Activated CD8-positive, alpha-beta T cell treated with anti-CD3 and anti-CD28 coated beads, Interleukin-2, amount 10 ng/mL, durations not matched to agents 7 days and 5 days (primary cell): ENCODE data around the gene SMC1B. TPM values are rescaled to one million over a fixed set of nuclear protein-coding genes. Genes with fewer than 3 reads are reported as not detected.
"Not testable (repeated sequence)": the region's sequence is repeated elsewhere in the genome, so short reads cannot be mapped to it uniquely, and the experiment has no call there.

Source experiments
- ATAC-seq: fragments of 150-1000 bp; cut with Tn5 transposase; one replicate; pipeline ENCODE4 v1.10.0; 2021; ENCODE audit warnings: moderate library complexity
- CTCF ChIA-PET: fragments of 350-600 bp; sonication (Branson Sonifier 250); formaldehyde crosslinking; loops from one replicate; lab custom pipeline; 2021; ENCODE audit warnings: antibody characterized with exemption; lab: Charles Lee
- POLR2A ChIA-PET: fragments of 350-600 bp; sonication (Branson Sonifier 250); formaldehyde crosslinking; loops from one replicate; lab custom pipeline; 2021; ENCODE audit warnings: antibody characterized with exemption; lab: Charles Lee
- DNase-seq: peaks from one replicate; pipeline ENCODE4 v3.0.0-alpha.2; 2020
- H3K27ac Mint-ChIP-seq: one replicate; pipeline ENCODE4 v1.8.0; 2021; ENCODE audit warnings: mild to moderate bottlenecking, mixed read lengths
- H3K27me3 Mint-ChIP-seq: one replicate; pipeline ENCODE4 v1.8.0; 2021; ENCODE audit warnings: low read depth, mixed read lengths
- H3K36me3 Mint-ChIP-seq: one replicate; pipeline ENCODE4 v1.8.0; 2021; ENCODE audit warnings: low read depth, mixed read lengths
- H3K4me1 Mint-ChIP-seq: one replicate; pipeline ENCODE4 v1.8.0; 2021; ENCODE audit warnings: low read depth, mixed read lengths
- H3K4me3 Mint-ChIP-seq: one replicate; pipeline ENCODE4 v1.8.0; 2021; ENCODE audit warnings: mild to moderate bottlenecking, mixed read lengths
- H3K9me3 Mint-ChIP-seq: one replicate; pipeline ENCODE4 v1.8.0; 2022; ENCODE audit warnings: mixed read lengths; ENCODE audit not compliant: insufficient read depth
- total RNA-seq, 2 experiments: library from RNA; stranded (reverse); gene quantifications; one replicate each; pipeline ENCODE4 v1.2.3, GENCODE V29; 2021

Gene SMC1B
- total RNA-seq, 2 experiments from 2014 or later, result 1.6 to 2.1 TPM

DNA sequence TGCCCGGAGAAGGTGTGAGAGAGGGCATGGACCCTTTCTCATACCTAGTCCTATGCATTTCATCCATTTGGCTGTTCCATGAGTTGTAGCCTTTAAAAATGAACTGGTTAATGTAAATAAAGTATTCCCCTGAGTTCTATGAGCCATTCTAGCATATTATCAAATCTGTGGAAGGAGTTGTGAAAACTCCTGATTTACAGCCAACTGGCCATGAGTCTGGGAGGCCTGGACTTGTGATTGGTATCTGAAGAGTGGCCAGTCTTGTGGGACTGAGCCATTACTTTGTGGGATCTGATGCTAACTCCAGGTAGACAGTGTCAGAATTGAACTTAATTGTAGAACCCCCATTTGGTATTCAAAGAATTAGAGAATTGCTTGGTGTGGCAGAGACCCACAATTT, 55.3 kb downstream of the SMC1B start:
- POLR2A ChIA-PET, result no interaction called here
- ATAC-seq, result no peak
- CTCF ChIA-PET, result no interaction called here
- H3K4me1 Mint-ChIP-seq, result peaks cover 4% of the 10 kb centered on the region
- no peak overlapping the region for H3K4me3 Mint-ChIP-seq
- H3K27me3 Mint-ChIP-seq, result peaks cover 12% of the 10 kb centered on the region
- peaks cover 4% of the 10 kb centered on the region for H3K36me3 Mint-ChIP-seq
- H3K27ac Mint-ChIP-seq, result no peak overlapping the region
- no peak for DNase-seq
- no peaks in the 10 kb centered on the region for H3K9me3 Mint-ChIP-seq

GRCh38 chr22:45357490-45357889, 55.9 kb downstream of the SMC1B start:
- ChIA-PET POLR2A (interaction anchor here (0.6 kb wide), 1 partner anchor 10 kb away, joined by 3 read pairs; no protein-coding TSS in a partner anchor), CTCF (interaction anchor here (1.2 kb wide), 1 partner anchor 22 kb away, joined by 3 read pairs; no protein-coding TSS in a partner anchor)
- DNase-seq, result no peak
- no peak overlapping the region for H3K4me3 Mint-ChIP-seq
- no peaks in the 10 kb centered on the region for H3K9me3 Mint-ChIP-seq
- peaks cover 4% of the 10 kb centered on the region for H3K36me3 Mint-ChIP-seq
- ATAC-seq, result no peak
- peaks cover 9% of the 10 kb centered on the region for H3K27me3 Mint-ChIP-seq
- H3K4me1 Mint-ChIP-seq, result peaks cover 4% of the 10 kb centered on the region
- H3K27ac Mint-ChIP-seq, result no peak overlapping the region

- H3K36me3 Mint-ChIP-seq, result peaks cover 7% of the 10 kb centered on the region
- no peak overlapping the region for H3K4me3 Mint-ChIP-seq
- ATAC-seq (no peak), DNase-seq (no peak)
- ChIA-PET POLR2A (no interaction called here), CTCF (no interaction called here)
- no peaks in the 10 kb centered on the region for H3K27me3 Mint-ChIP-seq
- no peak overlapping the region for H3K27ac Mint-ChIP-seq
- H3K4me1 Mint-ChIP-seq, result peaks cover 4% of the 10 kb centered on the region
- H3K9me3 Mint-ChIP-seq, result no peaks in the 10 kb centered on the region
Measured at GRCh38 chr22:45353786-45354185, 59.6 kb downstream of the SMC1B start.

GRCh38 chr22:45352757-45353156, 60.6 kb downstream of the SMC1B start:
- H3K36me3 Mint-ChIP-seq, H3K27ac Mint-ChIP-seq, H3K9me3 Mint-ChIP-seq, ATAC-seq, DNase-seq, H3K4me1 Mint-ChIP-seq, H3K4me3 Mint-ChIP-seq, CTCF ChIA-PET, H3K27me3 Mint-ChIP-seq, POLR2A ChIA-PET: not testable (repeated sequence)

GRCh38 chr22:45351956-45352355, 61.4 kb downstream of the SMC1B start:
- H3K36me3 Mint-ChIP-seq, result peaks cover 9% of the 10 kb centered on the region
- H3K9me3 Mint-ChIP-seq, result no peaks in the 10 kb centered on the region
- H3K27me3 Mint-ChIP-seq, result no peaks in the 10 kb centered on the region
- no peak for ATAC-seq
- CTCF ChIA-PET, result no interaction called here
- POLR2A ChIA-PET, result no interaction called here
- H3K4me1 Mint-ChIP-seq, result peaks cover 4% of the 10 kb centered on the region
- no peak overlapping the region for H3K4me3 Mint-ChIP-seq
- no peak for DNase-seq
- no peak overlapping the region for H3K27ac Mint-ChIP-seq

DNA sequence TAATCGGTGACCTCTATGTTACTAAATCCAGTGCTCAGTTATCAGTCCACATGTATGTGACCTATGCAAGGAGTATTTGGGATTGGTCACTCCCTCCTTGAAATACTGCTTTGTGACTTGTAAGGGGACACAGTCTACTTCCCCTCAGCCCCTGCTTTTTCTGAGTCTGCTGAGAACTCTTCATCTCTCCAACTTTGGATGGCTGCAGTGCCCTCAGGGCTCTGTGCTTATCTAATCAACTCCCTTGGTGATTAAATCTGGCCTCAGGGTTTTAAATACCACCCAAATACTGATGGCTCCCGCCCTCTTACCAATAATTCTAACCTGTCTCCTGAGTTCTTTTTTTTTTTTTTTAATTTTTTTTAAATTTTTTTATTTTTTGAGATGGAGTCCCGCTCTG, 63.5 kb downstream of the SMC1B start:
- H3K9me3 Mint-ChIP-seq, result no peaks in the 10 kb centered on the region
- ChIA-PET CTCF (no interaction called here), POLR2A (no interaction called here)
- peaks cover 4% of the 10 kb centered on the region for H3K4me1 Mint-ChIP-seq
- H3K27me3 Mint-ChIP-seq, result no peaks in the 10 kb centered on the region
- H3K4me3 Mint-ChIP-seq, result no peak overlapping the region
- DNase-seq, result no peak
- peaks cover 21% of the 10 kb centered on the region for H3K36me3 Mint-ChIP-seq
- no peak for ATAC-seq
- no peak overlapping the region for H3K27ac Mint-ChIP-seq

GRCh38 chr22:45344334-45344733, 69.1 kb downstream of the SMC1B start:
- DNase-seq (no peak), ATAC-seq (no peak)
- Mint-ChIP-seq H3K27me3 (no peaks in the 10 kb centered on the region), H3K36me3 (peaks cover 41% of the 10 kb centered on the region), H3K4me1 (peaks cover 19% of the 10 kb centered on the region), H3K27ac (no peak overlapping the region), H3K4me3 (no peak overlapping the region), H3K9me3 (no peaks in the 10 kb centered on the region)
- ChIA-PET POLR2A (interaction anchor here (0.6 kb wide), 1 partner anchor 14 kb away, joined by 3 read pairs; no protein-coding TSS in a partner anchor), CTCF (interaction anchor here (1.0 kb wide), 1 partner anchor 9 kb away, joined by 3 read pairs; no protein-coding TSS in a partner anchor)

DNA sequence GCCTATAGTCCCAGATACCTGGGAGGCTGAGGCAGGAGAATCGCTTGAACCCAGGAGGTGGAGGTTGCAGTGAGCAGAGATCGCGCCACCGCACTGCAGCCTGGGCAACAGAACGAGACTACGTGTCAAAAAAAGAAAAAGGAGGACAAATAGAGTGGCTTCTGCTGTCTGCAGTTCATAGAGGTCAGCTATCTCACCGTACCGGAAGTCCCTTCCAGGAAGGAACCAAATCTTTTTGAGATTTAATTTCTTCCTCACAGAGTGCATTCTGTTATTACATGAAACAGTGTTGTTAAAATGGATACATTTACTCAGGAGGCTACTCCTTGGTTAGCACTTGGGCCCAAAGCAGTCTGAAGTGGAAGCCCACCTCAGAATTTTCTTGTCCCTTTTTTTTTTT, 70.3 kb downstream of the SMC1B start:
- ChIA-PET POLR2A (no interaction called here), CTCF (interaction anchor here (1.0 kb wide), 1 partner anchor 8 kb away, joined by 3 read pairs; no protein-coding TSS in a partner anchor)
- Mint-ChIP-seq H3K4me1 (peaks cover 19% of the 10 kb centered on the region), H3K4me3 (no peak overlapping the region), H3K36me3 (peaks cover 43% of the 10 kb centered on the region), H3K27me3 (no peaks in the 10 kb centered on the region), H3K27ac (no peak overlapping the region), H3K9me3 (no peaks in the 10 kb centered on the region)
- ATAC-seq, result no peak
- no peak for DNase-seq

DNA sequence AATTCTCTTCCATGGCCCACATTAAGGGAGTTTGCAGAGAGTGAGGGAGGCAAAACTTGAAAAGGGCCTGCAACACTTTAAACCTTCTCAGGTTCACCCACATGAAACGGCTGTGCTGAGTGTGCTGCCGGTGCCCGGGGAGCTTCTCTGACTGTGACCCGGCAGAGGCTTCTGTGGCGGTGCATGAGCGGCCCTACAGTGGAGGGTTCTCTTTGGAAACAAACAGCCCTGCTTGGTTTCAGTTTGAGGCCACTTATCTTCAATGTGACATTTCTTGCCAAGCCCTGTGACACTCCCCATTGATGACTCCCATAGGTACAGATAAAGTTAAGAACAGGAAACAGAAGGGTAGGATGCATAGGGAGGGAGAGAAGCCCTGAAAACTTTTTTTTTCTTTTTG, 71.9 kb downstream of the SMC1B start:
- DNase-seq (peak; percentile 76), ATAC-seq (peak; percentile 97)
- peak overlapping the region; percentile 76 for H3K27ac Mint-ChIP-seq
- CTCF ChIA-PET, result interaction anchor here (0.8 to 1.2 kb wide), 2 partner anchors 23 to 93 kb away, joined by 3 read pairs; no protein-coding TSS in a partner anchor
- H3K36me3 Mint-ChIP-seq, result peaks cover 48% of the 10 kb centered on the region
- no peaks in the 10 kb centered on the region for H3K9me3 Mint-ChIP-seq
- peaks cover 26% of the 10 kb centered on the region for H3K4me1 Mint-ChIP-seq
- peak overlapping the region; percentile 2 for H3K4me3 Mint-ChIP-seq
- no peaks in the 10 kb centered on the region for H3K27me3 Mint-ChIP-seq
- POLR2A ChIA-PET, result interaction anchor here (1.0 to 1.2 kb wide), 2 partner anchors 31 to 72 kb away, joined by 3 read pairs; partner anchors contain the start of genes RIBC2 and SMC1B

DNA sequence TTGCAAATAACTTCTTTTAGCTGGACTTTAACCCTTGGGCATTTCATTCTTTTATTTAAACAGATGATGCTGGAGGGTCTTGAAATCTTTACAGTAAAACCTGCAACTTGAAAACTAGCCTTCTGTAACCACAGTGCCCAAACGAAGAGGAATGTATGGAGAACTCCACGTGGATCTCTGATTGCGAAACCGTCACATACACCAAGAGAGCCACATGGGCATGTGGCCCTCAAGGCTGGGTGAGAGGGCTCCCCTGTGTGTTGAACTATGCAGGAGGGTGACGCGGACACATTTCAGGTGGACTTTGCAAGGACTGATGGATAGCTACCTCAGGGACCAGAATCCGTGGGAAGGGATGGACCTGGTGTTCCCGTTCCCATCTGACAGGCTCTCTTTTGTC, 73.1 kb downstream of the SMC1B start:
- POLR2A ChIA-PET, result interaction anchor here (1.1 kb wide), 1 partner anchor 17 kb away, joined by 3 read pairs; no protein-coding TSS in a partner anchor
- Mint-ChIP-seq H3K27me3 (no peaks in the 10 kb centered on the region), H3K27ac (peak overlapping the region; percentile 68)

DNA sequence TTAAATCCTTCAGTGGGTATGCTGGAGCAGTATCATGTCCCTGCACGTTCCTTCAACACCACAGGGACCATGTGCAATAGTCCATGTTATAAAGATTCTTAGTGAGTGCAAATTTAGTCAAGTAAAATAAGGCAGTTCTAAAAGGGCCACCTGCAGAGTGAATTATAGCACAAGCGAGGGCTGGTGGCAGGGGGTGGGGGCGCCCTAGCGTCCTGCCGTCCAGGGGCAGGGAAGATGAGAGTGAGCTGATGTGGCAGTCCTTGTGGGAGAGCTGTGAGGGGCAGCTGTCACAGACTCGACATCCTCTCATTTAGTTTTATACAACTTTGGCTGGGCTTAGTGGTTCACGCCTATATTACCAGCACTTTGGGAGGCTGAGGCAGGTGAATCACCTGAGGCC, 74.6 kb downstream of the SMC1B start:
- ATAC-seq (no peak), DNase-seq (no peak)
- ChIA-PET POLR2A (no interaction called here), CTCF (no interaction called here)
- Mint-ChIP-seq H3K36me3 (peaks cover 57% of the 10 kb centered on the region), H3K4me1 (peaks cover 44% of the 10 kb centered on the region), H3K27me3 (no peaks in the 10 kb centered on the region), H3K9me3 (no peaks in the 10 kb centered on the region), H3K4me3 (no peak overlapping the region), H3K27ac (no peak overlapping the region)

More for the DNA sequence above, 73.1 kb downstream of the SMC1B start:
- no peak for ATAC-seq
- H3K36me3 Mint-ChIP-seq, result peaks cover 54% of the 10 kb centered on the region
- H3K9me3 Mint-ChIP-seq, result no peaks in the 10 kb centered on the region
- H3K4me1 Mint-ChIP-seq, result peaks cover 30% of the 10 kb centered on the region
- no peak overlapping the region for H3K4me3 Mint-ChIP-seq
- no peak for DNase-seq
- CTCF ChIA-PET, result interaction anchor here (1.0 kb wide), 1 partner anchor 44 kb away, joined by 3 read pairs; no protein-coding TSS in a partner anchor

DNA sequence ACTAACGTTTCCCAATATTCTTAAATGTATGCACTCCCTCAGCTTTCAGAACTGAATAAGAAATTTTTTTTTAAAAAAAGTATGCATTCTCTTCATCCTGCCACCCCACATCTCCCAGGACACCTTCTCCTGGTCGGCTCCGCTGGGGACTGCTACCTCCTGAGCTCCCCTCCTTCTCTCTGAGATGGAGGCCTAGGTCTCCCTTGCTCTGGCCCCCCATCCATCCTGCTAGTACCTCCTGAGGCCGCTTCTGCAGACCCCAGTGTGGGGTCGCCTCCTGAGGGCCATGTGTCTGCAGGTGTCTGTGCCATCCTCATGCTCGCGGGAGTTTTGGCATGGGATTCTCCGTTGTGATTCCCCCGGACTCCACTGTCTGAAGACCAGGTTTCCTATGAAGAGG, 75.9 kb downstream of the SMC1B start:
- POLR2A ChIA-PET, result no interaction called here
- DNase-seq, result no peak
- CTCF ChIA-PET, result no interaction called here
- Mint-ChIP-seq H3K27me3 (no peaks in the 10 kb centered on the region), H3K36me3 (peaks cover 59% of the 10 kb centered on the region), H3K9me3 (no peaks in the 10 kb centered on the region), H3K4me1 (peaks cover 48% of the 10 kb centered on the region), H3K4me3 (no peak overlapping the region), H3K27ac (no peak overlapping the region)
- ATAC-seq, result no peak
